ENCODE data around the gene UBE2O.

DNA sequence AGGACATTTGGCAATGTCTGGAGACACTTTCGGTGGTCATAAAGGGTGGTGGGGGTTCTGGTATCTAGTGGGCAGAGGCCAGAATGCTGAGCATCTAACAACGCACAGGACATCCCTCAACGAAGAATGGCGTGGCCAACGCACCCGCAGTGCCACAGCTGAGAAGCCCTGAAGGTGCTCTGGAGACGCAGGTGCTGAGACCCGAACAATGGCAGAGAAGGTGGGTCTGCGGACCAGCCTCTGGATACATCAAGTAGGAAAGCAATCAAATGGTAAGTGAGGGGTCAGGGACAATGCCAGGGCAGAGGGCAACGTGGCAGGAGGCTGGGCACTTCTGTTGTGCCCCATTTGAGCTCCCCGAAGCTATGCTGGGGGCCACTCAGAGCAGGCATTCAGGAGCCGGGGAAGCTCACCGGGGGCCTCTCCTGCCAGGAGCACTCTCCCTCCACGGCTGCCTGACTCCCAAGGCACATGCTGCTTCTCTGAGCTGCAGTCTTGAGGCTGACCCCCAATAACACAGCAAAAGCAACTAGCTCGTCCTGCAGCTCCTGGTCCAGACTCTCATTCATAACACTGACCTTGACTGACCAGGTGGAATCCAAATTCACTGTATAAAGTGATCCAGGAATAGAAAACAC, 42.5 kb downstream of the UBE2O start:
- TF ChIP-seq CTCF (IDR thresholded peaks at IDR 0.05) (no peak), POLR2A (IDR thresholded peaks at IDR 0.05) (no peak)

Measured in upper lobe of left lung (tissue), 4 donors.